Neural progenitor cell (in vitro differentiated cells): ENCODE measurements around the gene THAP5.

Experiments used
- EZH2 ChIP-seq: fragments of 200-600 bp; sonication (generic); IDR thresholded peaks from 2 replicates; pipeline ENCODE4 v1.6.1; 2017; ENCODE audit warnings: antibody characterized with exemption, mild to moderate bottlenecking, moderate library complexity
- EZH2phosphoT487 ChIP-seq: fragments of 200-600 bp; sonication (generic); IDR thresholded peaks from 2 replicates; pipeline ENCODE4 v1.6.1; 2017; ENCODE audit warnings: antibody characterized with exemption
- TF ChIP-seq, protein P1 (sequence below): fragments of 200-600 bp; sonication (generic); IDR thresholded peaks from 2 replicates; pipeline ENCODE4 v1.5.1; 2017; ENCODE audit warnings: antibody characterized with exemption, mild to moderate bottlenecking

DNA sequence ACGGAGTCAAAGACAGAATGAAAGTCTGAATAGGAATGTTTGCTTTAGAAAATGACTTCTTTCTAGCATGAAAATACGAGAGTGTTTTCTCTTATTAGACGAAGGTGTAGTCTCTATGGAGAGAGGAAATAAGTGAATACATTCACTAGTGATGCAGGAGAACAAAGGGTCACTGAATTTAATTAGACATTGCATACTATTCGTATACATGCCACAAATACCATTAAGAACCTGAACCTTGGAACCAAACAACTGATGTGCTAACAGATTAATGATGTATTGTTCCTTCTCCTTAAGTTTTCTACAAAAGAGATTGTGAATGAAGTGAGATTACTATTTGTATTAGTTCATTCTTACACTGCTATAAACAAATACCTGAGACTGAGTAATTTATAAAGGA lies 10.3 kb downstream of the THAP5 start:
- TF ChIP-seq, protein P1, sequence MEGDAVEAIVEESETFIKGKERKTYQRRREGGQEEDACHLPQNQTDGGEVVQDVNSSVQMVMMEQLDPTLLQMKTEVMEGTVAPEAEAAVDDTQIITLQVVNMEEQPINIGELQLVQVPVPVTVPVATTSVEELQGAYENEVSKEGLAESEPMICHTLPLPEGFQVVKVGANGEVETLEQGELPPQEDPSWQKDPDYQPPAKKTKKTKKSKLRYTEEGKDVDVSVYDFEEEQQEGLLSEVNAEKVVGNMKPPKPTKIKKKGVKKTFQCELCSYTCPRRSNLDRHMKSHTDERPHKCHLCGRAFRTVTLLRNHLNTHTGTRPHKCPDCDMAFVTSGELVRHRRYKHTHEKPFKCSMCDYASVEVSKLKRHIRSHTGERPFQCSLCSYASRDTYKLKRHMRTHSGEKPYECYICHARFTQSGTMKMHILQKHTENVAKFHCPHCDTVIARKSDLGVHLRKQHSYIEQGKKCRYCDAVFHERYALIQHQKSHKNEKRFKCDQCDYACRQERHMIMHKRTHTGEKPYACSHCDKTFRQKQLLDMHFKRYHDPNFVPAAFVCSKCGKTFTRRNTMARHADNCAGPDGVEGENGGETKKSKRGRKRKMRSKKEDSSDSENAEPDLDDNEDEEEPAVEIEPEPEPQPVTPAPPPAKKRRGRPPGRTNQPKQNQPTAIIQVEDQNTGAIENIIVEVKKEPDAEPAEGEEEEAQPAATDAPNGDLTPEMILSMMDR: no peak
- no peak for TF ChIP-seq EZH2
- no peak for TF ChIP-seq EZH2phosphoT487
